Midbrain (tissue), 1 donor: ENCODE results near the gene EFHC1.

ENCODE experiments used
- DNase-seq: peaks from one replicate; lab custom pipeline; 2025; lab: John Stamatoyannopoulos, UW

EFHC1 gene

GRCh38 chr6:52555518-52556233 lies 135.5 kb downstream of the EFHC1 start:
- no peak for DNase-seq

GRCh38 chr6:52557389-52558265 lies 137.5 kb downstream of the EFHC1 start:
- no peak for DNase-seq

DNA sequence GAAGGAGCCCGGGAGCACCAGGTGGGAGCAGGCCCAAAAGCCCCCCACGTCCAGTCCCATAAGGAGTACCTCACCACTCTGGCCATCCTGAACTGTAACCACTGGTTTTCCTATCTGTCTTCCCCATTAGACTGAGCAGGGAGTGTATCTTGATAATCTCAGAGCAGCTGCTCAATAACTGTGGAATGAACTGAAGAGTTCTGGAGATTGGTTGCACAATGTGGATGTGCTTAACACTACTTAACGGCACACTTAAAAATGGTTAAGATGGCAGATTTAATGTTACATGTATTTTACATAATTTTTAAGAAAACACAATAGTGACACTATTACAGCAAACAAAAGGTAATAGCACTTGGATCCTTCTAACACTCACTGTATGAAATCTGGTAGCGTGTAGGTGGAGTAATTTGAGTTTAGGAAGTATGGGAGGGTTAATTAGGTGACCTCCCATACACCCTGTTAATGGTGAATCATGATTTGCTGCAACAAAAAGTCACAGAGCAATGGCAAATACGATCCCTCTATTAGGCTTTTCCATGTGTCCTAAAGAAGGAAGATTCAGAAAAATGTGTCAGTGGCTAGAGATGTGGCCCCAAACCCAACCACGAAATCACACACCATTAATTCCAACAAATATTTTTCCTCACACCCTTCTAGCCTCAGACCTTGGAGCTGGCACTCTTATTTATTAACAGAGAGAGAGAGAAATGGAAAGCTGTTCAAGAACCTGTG lies 138.3 kb downstream of the EFHC1 start:
- no peak for DNase-seq

GRCh38 chr6:52560462-52560861 lies 140.3 kb downstream of the EFHC1 start:
- no peak for DNase-seq

- no peak for DNase-seq
These were observed 142.8 kb downstream of the EFHC1 start for GRCh38 chr6:52562911-52563310.

DNA sequence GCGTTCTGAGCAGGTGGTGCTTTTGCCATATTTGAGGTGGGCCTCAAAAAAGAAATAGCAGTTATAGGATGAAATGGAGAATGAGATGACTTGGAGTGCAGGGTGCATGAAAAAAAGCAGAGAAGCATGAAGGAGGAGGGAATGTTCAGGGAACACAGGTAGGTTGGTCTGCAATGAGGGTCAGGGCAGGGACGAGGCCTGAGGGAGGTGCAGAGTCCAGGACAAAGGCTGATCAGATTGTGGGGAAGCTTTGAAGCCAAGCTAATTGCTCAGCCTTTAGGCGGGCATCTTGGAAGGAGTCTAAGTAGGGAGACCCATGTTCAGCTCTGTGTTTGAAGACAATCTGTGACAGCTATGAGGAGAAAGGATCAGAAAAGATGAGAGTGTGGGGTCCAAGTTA lies 144.7 kb downstream of the EFHC1 start:
- no peak for DNase-seq

DNA sequence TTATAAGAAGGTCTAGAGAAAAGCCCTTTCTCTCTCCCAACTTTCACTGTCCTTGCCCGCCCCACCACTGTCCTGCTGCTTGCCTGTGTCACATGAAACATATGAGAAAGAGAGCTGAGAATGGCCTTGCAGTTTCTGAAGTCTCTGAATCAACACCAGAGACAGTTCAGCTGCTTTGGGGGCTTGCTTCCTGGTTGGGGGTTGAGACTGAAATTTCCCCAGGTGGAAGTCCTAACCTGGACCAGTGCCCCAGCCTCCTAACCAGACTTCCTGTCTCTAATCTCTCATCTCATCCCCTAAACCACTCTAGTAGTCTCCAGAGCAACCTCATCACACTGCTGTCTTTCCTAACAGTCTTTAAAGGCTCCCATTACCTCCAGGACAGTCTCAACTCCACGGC lies 146.1 kb downstream of the EFHC1 start:
- no peak for DNase-seq

- no peak for DNase-seq
These were observed 146.7 kb downstream of the EFHC1 start for GRCh38 chr6:52566853-52567279.

GRCh38 chr6:52568320-52568719 lies 148.2 kb downstream of the EFHC1 start:
- no peak for DNase-seq

- DNase-seq = no peak
These were observed 150.2 kb downstream of the EFHC1 start for GRCh38 chr6:52570291-52570700.

DNA sequence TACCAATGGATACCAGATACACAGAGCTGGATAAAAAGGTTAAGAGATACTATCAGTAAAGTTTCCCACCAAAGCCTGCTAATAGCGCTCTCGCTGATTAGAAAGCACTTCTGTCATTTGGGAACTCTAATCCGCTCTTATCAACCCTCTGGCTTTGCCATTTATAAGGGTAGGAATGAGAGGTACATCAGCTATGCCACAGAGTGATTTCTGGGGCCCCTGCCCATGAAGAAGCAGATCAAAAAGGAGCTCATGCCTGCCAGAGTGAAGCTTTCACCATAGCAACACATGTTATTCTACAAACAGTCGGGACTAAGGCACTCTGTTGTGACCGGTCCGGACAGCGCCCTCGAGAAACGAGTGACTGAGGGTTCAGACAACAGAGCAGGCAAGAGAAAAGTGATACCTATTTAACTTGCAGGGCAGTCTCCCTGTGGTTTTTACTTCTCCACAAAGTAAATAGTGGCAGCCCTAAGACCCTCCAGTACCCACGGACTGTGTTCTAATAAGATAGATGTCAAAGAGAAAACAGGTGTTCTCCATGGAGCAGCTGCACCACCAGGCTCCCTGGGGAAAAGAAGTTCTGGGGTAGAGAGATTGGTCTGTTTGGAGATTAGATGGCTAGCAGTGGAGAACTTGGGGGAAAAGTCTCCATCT lies 151.1 kb downstream of the EFHC1 start:
- no peak for DNase-seq

DNA sequence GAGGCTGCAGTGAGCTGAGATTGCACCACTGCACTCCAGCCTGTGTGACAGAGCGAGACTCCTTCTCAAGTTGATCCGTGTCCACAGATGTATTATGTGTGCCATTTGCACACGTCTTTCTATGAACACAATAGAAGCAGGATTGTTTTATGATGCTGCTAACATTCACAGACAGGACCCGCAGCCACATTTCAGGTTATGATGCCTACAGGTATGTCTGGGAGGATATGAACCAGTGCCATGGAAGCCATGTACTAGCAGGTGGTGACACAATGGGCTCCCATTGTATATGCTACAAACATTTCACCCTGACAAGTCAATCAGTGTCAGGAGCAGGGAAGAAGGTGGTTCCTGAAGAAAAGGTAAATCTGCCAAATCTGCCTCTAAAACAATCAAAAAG lies 152.4 kb downstream of the EFHC1 start:
- no peak for DNase-seq

DNA sequence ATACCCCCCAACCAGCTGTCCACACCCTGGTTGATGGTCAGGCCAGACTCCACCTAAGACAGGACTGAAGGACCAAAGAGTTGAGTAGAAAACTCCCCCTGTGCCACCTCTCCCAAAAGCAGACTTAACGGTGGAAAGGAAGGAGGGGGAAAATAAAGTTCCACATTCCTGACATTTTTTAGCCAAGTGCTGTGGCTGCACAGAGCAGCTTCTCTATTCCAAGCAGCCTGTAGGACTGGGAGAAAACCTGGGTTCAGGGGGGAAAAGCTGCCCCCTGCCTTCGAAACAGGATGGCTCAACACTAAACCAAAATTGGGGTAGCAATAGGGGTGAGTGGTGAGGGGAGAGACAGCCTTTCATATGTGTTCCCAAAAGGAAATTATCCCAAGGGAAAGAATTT lies 153.2 kb downstream of the EFHC1 start:
- no peak for DNase-seq
